Measurements from ENCODE around the gene RCOR1. TPM values are rescaled to one million over a fixed set of nuclear protein-coding genes. Genes with fewer than 3 reads are reported as not detected.

RCOR1 gene
- total and polyA plus RNA-seq, 12 donors = 3.1 to 16.9 (median 12.5) TPM

DNA sequence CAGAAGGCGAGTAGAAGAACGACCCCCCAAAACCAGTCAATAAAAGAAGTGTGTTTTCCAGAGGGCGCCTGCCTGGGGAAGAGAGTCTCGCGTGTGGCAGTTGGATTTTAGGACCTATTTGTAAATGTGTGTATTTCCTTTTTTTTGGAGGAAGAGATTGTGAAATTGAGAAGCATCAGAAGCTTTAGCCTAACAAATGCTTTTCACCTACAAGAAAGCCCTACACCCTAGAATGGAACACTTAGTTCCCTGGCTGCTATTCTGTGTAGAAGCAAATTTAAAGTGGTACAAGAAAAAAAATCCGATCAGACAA, 1.3 kb downstream of the RCOR1 start:
- intact Hi-C loops (cut with DNase I) = loop anchor here in 5 of 10 donors (2.0 to 10.0 kb wide), 5 partner anchors 66 to 461 kb away; partner anchors contain the start of gene CDC42BPB (in 1 of the 5)
- WGBS, 2 donors = 2 to 4% methylated on average over 6 of the region's 6 CpGs
- ATAC-seq (no peak), DNase-seq (no peak)
- Histone ChIP-seq H3K4me1 (peaks cover 0 to 36% (median 29%) of the 10 kb centered on the region in 9 donors), H3K36me3 (peaks cover 0 to 12% (median 0%) of the 10 kb centered on the region in 9 donors), H3K4me3 (peak overlapping the region; percentile 69 to 98 (median 93)), H3K9me3 (no peaks in the 10 kb centered on the region), H3K27me3 (no peaks in the 10 kb centered on the region), H3K27ac (peak overlapping the region; percentile 87 to 100 (median 98))
- TF ChIP-seq, protein P1, sequence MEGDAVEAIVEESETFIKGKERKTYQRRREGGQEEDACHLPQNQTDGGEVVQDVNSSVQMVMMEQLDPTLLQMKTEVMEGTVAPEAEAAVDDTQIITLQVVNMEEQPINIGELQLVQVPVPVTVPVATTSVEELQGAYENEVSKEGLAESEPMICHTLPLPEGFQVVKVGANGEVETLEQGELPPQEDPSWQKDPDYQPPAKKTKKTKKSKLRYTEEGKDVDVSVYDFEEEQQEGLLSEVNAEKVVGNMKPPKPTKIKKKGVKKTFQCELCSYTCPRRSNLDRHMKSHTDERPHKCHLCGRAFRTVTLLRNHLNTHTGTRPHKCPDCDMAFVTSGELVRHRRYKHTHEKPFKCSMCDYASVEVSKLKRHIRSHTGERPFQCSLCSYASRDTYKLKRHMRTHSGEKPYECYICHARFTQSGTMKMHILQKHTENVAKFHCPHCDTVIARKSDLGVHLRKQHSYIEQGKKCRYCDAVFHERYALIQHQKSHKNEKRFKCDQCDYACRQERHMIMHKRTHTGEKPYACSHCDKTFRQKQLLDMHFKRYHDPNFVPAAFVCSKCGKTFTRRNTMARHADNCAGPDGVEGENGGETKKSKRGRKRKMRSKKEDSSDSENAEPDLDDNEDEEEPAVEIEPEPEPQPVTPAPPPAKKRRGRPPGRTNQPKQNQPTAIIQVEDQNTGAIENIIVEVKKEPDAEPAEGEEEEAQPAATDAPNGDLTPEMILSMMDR (IDR thresholded peaks at IDR 0.05) = no peak

DNA sequence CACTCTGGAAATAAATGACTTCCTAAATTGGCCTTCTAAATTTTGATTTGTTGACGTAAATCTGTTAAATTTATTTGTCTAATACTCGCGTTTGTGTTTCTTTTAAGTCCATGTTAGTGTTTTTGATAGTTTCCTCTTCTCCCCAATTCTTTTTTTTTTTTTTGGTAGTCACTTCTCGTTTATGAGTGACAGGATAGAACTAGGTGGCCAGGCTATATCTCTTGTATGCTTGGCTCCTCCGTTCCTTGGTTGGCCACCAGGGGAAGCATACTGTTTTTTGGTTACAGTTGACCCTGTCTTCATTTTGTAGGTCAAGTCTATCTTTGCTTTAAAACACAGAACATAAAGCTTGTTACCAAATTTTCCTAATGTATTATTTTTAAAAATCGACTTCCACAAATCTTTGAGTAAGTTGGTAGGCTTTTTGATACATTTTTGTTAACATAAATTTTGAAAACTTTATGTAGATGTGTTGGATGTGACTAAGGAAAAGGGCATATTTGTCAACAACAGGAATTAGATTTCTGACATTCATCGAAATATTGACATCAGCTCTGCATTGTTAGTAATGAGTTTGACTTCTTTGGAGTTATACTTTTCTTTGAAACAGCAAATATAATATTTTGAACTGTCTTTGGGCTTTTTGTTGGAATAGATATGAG, 2.2 kb downstream of the RCOR1 start:
- intact Hi-C loops (cut with DNase I) = loop anchor here in 4 of 10 donors (5.0 to 10.0 kb wide), 4 partner anchors 67 to 460 kb away; partner anchors contain the start of gene CDC42BPB (in 1 of the 4)
- 32 to 34% methylated on average over 7 of the region's 7 CpGs for WGBS, 2 donors
- Histone ChIP-seq H3K4me1 (peaks cover 0 to 36% (median 29%) of the 10 kb centered on the region in 9 donors), H3K27ac (peak overlapping the region in 6 of 10 donors; percentile 7 to 99 (median 60)), H3K4me3 (peak overlapping the region in 6 of 10 donors; percentile 91 to 98 (median 96)), H3K9me3 (no peaks in the 10 kb centered on the region), H3K27me3 (no peaks in the 10 kb centered on the region), H3K36me3 (peaks cover 0 to 17% (median 0%) of the 10 kb centered on the region in 9 donors)
- peak in 1 of 8 donors; percentile 28 for ATAC-seq
- TF ChIP-seq, protein P1 (IDR thresholded peaks at IDR 0.05) = peak; percentile 48 to 90 (median 80)
- DNase-seq = peak; percentile 29 to 78

DNA sequence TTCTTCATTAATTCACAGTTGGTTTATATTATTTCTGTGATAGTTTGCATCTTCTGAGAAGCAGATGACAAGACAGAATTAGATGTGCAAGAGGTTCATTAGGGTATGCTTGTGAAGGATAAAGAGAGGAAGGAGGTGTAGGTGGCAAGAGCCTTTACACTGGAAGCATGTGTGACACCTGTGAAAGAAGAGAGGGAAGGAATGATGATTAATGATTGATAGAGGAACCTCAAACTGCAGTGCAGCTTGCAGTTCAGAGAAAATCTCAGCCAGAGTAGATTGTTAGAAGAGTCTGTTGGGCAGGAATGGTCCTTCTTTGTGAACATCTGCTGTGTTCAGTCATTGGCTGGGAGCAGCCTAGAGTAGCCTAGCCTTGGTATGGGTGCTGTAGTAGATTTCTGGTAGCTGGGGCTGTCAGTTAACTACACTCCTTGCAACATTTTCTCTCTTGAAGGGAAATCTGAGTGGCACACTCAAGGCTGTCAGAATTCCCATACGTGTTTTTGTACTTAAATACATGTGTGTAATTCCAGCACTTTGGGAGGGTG, 9.0 kb downstream of the RCOR1 start:
- Histone ChIP-seq H3K27ac (no peak overlapping the region), H3K9me3 (no peaks in the 10 kb centered on the region), H3K4me3 (no peak overlapping the region), H3K27me3 (no peaks in the 10 kb centered on the region), H3K36me3 (peaks cover 0 to 17% (median 0%) of the 10 kb centered on the region in 9 donors), H3K4me1 (peaks cover 0 to 33% (median 25%) of the 10 kb centered on the region in 9 donors)
- no peak for DNase-seq
- no peak for ATAC-seq
- TF ChIP-seq, protein P1 (IDR thresholded peaks at IDR 0.05) = no peak
- 93 to 100% methylated on average over 1 of the region's 1 CpG for WGBS, 2 donors
- intact Hi-C loops (cut with DNase I) = no loop called here

DNA sequence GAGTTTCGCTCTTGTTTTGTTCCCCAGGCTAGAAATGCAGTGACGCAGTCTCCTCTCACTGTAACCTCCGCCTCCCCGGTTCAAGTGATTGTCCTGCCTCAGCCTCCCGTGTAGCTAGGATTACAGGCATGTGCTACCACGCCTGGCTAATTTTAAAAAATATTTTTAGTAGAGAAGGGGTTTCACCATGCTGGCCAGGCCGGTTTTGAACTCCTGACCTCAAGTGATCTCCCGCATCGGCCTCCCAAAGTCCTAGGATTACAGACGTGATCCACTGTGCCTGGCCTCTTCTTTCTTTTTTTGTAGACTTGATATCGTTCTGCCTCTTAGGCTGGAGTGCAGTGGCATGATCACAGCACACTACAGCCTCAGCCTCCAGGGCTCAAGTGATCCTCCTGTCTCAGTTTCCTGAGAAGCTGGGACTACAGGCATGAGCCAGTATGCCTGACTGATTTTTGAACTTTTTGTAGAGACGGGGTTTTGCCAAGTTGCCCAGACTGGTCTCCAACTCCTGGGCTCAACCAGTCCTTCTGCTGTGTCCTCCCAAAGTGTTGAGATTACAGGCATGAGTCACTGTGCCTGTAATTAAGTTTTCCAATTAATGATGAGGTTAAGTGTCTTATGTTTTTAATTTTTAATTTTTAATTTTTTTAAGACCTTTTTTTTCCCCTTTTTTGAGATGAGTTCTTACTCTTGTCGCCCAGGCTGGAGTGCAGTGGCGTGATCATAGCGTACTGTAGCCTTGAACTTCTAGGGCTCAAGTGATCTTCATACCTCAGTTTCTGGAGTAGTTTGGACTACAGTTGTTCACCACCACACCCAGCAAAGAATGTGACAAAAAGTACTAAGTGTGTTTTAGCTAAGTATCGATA, 10.2 kb downstream of the RCOR1 start:
- Histone ChIP-seq H3K27ac (no peak overlapping the region), H3K36me3 (peaks cover 0 to 11% (median 0%) of the 10 kb centered on the region in 9 donors), H3K9me3 (no peaks in the 10 kb centered on the region), H3K4me1 (peaks cover 0 to 38% (median 29%) of the 10 kb centered on the region in 9 donors), H3K27me3 (no peaks in the 10 kb centered on the region), H3K4me3 (no peak overlapping the region)
- DNase-seq (no peak), ATAC-seq (no peak)
- TF ChIP-seq, protein P1 (IDR thresholded peaks at IDR 0.05) = no peak
- 78 to 79% methylated on average over 16 of the region's 16 CpGs for WGBS, 2 donors
- intact Hi-C loops (cut with DNase I) = no loop called here

Measured in heart right ventricle (tissue), 16 donors.